ENCODE data around the gene CACNB2. TPM values are rescaled to one million over a fixed set of nuclear protein-coding genes. Genes with fewer than 3 reads are reported as not detected.

Gene CACNB2
- total and polyA plus RNA-seq, 2 of the 13 experiments (the other 11 are each of a cell fraction or from before 2014, with no cell fraction given): not detected

DNA sequence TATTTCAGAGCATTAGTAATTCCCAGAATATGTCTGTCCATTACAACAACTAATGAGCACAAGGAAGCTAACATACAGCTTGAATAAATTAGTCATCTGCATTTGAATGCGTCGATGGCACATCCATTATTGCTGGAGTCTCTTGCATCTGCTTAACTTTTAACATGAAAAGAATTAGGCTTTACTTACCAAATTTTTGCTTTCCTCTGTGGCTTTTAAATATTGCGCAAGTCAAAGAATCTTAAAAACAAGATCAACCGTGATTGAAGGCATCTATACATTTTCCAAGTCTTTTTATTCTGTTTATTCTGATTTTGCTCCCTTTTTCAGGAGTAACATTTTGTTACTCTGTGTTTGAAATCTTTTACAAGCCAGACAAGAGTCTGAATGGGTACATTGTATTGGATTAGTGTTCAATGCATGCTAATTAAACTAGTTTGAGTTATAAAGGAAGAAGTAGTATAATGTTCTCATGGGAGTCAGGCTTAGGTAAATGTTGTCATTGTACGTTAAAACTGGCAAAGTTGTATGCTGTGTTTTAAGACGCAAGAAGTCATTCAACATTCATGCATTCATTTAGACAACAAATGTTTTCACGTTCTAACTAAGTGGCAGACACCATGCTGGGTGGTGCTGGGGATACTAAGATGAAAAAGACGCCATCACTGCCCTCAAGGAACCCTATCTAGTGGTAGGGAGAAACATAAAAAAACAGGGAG is 4.0 kb upstream of the CACNB2 start:
- Histone ChIP-seq H3K4me2 (ENCODE audit: low read depth, low read length) (no peak overlapping the region), H2AFZ (ENCODE audit: low read length) (no peak overlapping the region), H3K27ac (ENCODE audit: extremely low read length, insufficient read depth, low read length) (no peak overlapping the region), H3K27me3 (ENCODE audit: control insufficient read depth in 1 of 2, insufficient read depth in 2 of 2, low read length in 2 of 2) (peaks cover 0 to 15% of the 10 kb centered on the region in 2 experiments; a peak in 2 of 5 replicates), H3K9ac (ENCODE audit: insufficient read depth, low read depth, low read length) (no peak overlapping the region), H3K9me3 (ENCODE audit: low read length) (no peaks in the 10 kb centered on the region), H3K36me3 (replicated peaks in 1 of 2; ENCODE audit: control insufficient read depth in 1 of 2, insufficient read depth in 2 of 2, low read length in 2 of 2) (no peaks in the 10 kb centered on the region), H4K20me1 (ENCODE audit: insufficient read depth, low read length) (no peaks in the 10 kb centered on the region), H3K4me3 (replicated peaks in 1 of 3; ENCODE audit: insufficient read depth in 1 of 3, low read depth in 2 of 3, low read length in 3 of 3) (no peak overlapping the region), H3K79me2 (ENCODE audit: insufficient read depth, low read length) (no peaks in the 10 kb centered on the region), H3K4me1 (ENCODE audit: insufficient read depth, low read length) (no peaks in the 10 kb centered on the region)
- 14% methylated on average over 8 of the region's 8 CpGs for WGBS (ENCODE audit: low lambda C conversion rate)
- TF ChIP-seq MAF1 (CRISPR knock-in tag; IDR thresholded peaks at IDR 0.05; ENCODE audit: borderline replicate concordance) (no peak), CEBPB (IDR thresholded peaks at IDR 0.05; ENCODE audit: borderline replicate concordance, low read depth, low read length) (peak; percentile 37; the same call in 1 of the 2 replicates)
- ChIA-PET POLR2A (no interaction called here), CTCF (ENCODE audit: low intra/inter-chr PET ratio, low total read pairs) (no interaction called here)
- FAIRE-seq (no peak), DNase-seq (ENCODE audit: low spot score) (no peak), ATAC-seq (no peak)
- BruUV-seq (replicated peaks): no TSS peak
- in situ Hi-C loops (cut with HindIII; ENCODE audit: extremely low pct_ligation_motif_present, low pct_unique_long_range_greater_than_20kb): no loop called here
- intact Hi-C loops (cut with micrococcal nuclease; ENCODE audit: unreplicated experiment): no loop called here

DNA sequence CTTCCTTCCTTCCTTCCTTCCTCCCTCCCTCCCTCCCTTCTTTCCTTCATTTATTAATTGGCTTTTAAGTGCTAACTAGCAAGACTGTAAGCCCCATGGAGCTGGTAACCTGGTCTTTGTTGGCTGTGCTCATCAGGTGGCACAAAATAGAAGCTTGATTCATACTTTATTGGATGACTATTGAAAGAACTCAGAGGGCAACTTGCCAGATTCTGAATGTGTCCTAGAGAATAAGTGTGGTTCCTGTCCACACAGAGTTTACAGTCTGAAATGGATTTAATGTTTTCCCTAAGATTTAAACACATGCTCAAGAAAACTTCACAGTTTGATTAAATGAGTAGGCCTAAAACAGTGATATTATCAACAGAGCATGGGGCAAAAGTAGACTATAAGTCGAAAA is 3.1 kb upstream of the CACNB2 start:
- Histone ChIP-seq H3K27ac (ENCODE audit: extremely low read length, insufficient read depth, low read length) (no peak overlapping the region), H3K36me3 (replicated peaks in 1 of 2; ENCODE audit: control insufficient read depth in 1 of 2, insufficient read depth in 2 of 2, low read length in 2 of 2) (no peaks in the 10 kb centered on the region), H4K20me1 (ENCODE audit: insufficient read depth, low read length) (no peaks in the 10 kb centered on the region), H2AFZ (ENCODE audit: low read length) (no peak overlapping the region), H3K9me3 (ENCODE audit: low read length) (no peaks in the 10 kb centered on the region), H3K4me3 (replicated peaks in 1 of 3; ENCODE audit: insufficient read depth in 1 of 3, low read depth in 2 of 3, low read length in 3 of 3) (no peak overlapping the region), H3K9ac (ENCODE audit: insufficient read depth, low read depth, low read length) (no peak overlapping the region), H3K4me1 (ENCODE audit: insufficient read depth, low read length) (no peaks in the 10 kb centered on the region), H3K79me2 (ENCODE audit: insufficient read depth, low read length) (no peaks in the 10 kb centered on the region), H3K27me3 (ENCODE audit: control insufficient read depth in 1 of 2, insufficient read depth in 2 of 2, low read length in 2 of 2) (peaks cover 0 to 21% of the 10 kb centered on the region in 2 experiments; a peak in 3 of 5 replicates), H3K4me2 (ENCODE audit: low read depth, low read length) (no peak overlapping the region)
- BruUV-seq (replicated peaks): no TSS peak
- FAIRE-seq: no peak
- ChIA-PET CTCF (ENCODE audit: low intra/inter-chr PET ratio, low total read pairs) (no interaction called here), POLR2A (no interaction called here)
- in situ Hi-C loops (cut with HindIII; ENCODE audit: extremely low pct_ligation_motif_present, low pct_unique_long_range_greater_than_20kb): no loop called here
- no peak for ATAC-seq
- intact Hi-C loops (cut with micrococcal nuclease; ENCODE audit: unreplicated experiment): no loop called here
- WGBS (ENCODE audit: low lambda C conversion rate): 0% methylated on average over 1 of the region's 1 CpG
- DNase-seq (ENCODE audit: low spot score): no peak
- TF ChIP-seq ARID2 (CRISPR knock-in tag; IDR thresholded peaks at IDR 0.05; ENCODE audit: borderline replicate concordance) (no peak), CENPT (CRISPR knock-in tag; IDR thresholded peaks at IDR 0.05; ENCODE audit: low read depth) (no peak), JARID2 (CRISPR knock-in tag; IDR thresholded peaks at IDR 0.05; ENCODE audit: insufficient replicate concordance) (no peak), HDAC6 (IDR thresholded peaks at IDR 0.05; ENCODE audit: low read depth, low read length) (no peak), ZNF816 (CRISPR knock-in tag; IDR thresholded peaks at IDR 0.05; ENCODE audit: borderline replicate concordance) (no peak), THRA (CRISPR knock-in tag; IDR thresholded peaks at IDR 0.05; ENCODE audit: borderline replicate concordance) (no peak), CAMTA2 (CRISPR knock-in tag; IDR thresholded peaks at IDR 0.05; ENCODE audit: borderline replicate concordance) (no peak), ZNF710 (CRISPR knock-in tag; IDR thresholded peaks at IDR 0.05; ENCODE audit: borderline replicate concordance) (no peak), ZNF839 (CRISPR knock-in tag; IDR thresholded peaks at IDR 0.05; ENCODE audit: borderline replicate concordance) (no peak), ZNF83 (CRISPR knock-in tag; IDR thresholded peaks at IDR 0.05; ENCODE audit: borderline replicate concordance) (no peak), ZNF607 (CRISPR knock-in tag; IDR thresholded peaks at IDR 0.05; ENCODE audit: borderline replicate concordance) (no peak), ZFAT (CRISPR knock-in tag; conservative IDR thresholded peaks at IDR 0.05) (no peak), ZNF343 (CRISPR knock-in tag; IDR thresholded peaks at IDR 0.05) (no peak)
